Vagina (tissue), 2 donors: ENCODE data around the gene TBXT.

Source experiments
- CTCF ChIP-seq, 3 experiments: fragments of 450-650 bp in 2 of 3; fragments of 200-600 bp in 1 of 3; sonication (generic) in 1 of 3; IDR thresholded peaks; one replicate each; pipeline ENCODE4 v1.5.1; 2017 to 2019; ENCODE audit warnings: antibody characterized with exemption in 3 of 3, mild to moderate bottlenecking in 2 of 3, moderate library complexity in 2 of 3
- POLR2A ChIP-seq, 2 donors: fragments of 450-650 bp; IDR thresholded peaks; one replicate each; pipeline ENCODE4 v1.6.1; 2017; ENCODE audit warnings: antibody characterized with exemption in 2 of 2, mild to moderate bottlenecking in 2 of 2, moderate library complexity in 2 of 2

DNA sequence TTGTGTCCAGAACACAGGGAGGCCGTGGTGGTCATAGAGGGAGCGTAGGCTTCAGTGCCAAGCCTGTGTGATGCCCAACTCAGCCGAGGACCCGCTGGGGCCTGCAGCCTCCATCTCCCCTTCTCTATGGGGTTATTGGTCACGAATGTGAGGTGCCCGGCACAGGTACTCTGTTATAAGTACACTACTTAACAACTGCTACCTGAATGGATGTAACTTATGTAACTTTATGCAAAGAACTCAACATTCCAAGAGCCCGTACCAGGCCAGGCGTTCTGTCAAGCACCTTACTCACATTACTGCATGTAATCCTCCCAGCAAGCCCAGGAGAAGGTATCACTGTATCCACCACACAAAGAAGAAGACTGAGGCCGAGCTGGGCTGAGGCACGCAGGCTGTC is 24.5 kb upstream of the TBXT start:
- no peak for TF ChIP-seq CTCF (IDR thresholded peaks at IDR 0.05)
- TF ChIP-seq POLR2A (IDR thresholded peaks at IDR 0.05), result no peak
